Stimulated activated CD8-positive, alpha-beta memory T cell treated with anti-CD3 and anti-CD28 coated beads, Interleukin-12 subunit alpha, Interleukin-12 subunit beta, amount 100 ng/mL, for 4 hours (primary cell): Measurements from ENCODE around the gene RNF112.
A peak's percentile ranks its signal among the peaks of the same experiment; 100 is the strongest.

ENCODE experiments used
- DNase-seq: peaks from one replicate; pipeline ENCODE4 v3.0.0-alpha.2; 2020; ENCODE audit warnings: low read depth

RNF112 gene

DNA sequence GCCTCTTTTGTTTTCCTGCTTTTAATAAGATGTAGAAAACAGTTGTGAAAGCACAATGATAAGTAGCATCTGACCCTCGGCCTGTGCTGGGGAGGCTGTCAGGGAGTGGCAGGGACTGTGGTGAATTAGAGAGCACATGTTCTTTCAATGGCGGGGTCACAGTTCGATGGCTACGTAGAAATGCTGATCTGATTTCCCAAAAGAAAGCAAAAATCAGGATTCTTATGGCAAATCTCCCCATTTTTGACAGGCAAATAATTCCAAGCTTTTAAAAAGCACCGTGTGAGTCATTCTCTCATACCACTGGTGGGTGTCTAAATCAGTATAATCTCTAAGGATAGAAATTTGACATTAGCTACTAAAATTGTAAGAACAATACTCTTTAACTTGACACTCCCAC lies 36.9 kb upstream of the RNF112 start:
- no peak for DNase-seq

GRCh38 chr17:19375732-19376131 lies 35.3 kb upstream of the RNF112 start:
- DNase-seq = no peak

DNA sequence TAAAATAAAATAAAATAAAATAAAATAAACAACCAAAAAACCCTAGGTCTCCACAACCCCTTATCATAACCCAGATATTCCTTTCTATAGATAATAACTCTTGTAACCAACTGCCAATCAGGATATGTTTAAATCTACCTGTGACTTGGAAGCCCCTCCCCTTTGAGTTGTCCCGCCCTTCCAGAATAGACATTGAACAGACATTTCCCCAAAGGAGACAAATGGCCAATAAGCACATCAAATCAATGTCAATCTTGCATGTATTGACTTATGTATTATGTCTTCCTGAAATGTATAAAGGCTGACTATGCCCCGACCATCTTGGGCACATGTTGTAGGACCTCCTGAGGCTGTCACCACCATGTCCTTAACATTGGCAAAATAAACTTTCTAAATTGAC lies 34.2 kb upstream of the RNF112 start:
- no peak for DNase-seq

- DNase-seq = peak; percentile 88
Observed at GRCh38 chr17:19377602-19378415, 33.2 kb upstream of the RNF112 start.

DNA sequence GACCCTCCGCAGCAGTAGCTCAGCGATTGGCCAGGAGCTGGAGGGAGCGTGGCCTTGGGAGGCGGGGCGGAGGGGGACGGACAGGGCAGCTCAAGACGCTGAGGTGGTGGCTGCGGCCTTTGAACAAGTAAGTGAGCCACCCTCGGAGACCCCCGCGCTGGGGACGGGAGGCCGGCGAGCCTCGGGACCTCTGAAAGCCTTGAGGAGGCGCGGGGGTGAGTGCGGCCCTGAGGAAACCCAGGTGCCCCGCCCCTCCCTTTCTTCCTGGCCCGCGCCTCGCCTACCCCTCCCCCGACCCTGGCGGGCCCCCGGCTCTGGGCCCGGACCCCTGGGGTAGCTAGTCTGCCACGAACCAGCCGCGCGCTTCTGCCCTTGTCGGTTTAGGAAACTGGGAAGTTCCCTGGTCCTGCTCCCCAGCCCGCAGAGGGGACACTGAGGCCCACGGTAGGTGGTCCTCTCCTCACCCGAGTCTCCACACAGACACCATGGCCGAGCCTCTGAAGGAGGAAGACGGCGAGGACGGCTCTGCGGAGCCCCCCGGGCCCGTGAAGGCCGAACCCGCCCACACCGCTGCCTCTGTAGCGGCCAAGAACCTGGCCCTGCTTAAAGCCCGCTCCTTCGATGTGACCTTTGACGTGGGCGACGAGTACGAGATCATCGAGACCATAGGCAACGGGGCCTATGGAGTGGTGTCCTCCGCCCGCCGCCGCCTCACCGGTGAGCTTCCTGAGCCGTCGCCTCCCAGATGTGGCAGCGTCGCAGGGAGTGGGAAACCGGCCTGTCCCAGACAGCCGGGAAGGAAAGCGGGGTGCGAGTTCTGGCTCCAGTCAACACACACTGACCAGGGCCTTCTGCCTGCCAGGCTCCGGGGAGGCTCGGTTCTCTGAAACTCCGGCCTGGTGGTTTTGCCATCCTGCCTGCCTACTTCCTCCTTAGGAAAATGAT lies 32.3 kb upstream of the RNF112 start, which contains the start of gene MAPK7:
Gene MAPK7, plus strand, starts transcription at position 83 of the 945 bp plus-strand sequence. Its CDS starts 403 bp downstream, at position 486.
- no peak for DNase-seq

GRCh38 chr17:19379361-19380065 lies 31.5 kb upstream of the RNF112 start:
- DNase-seq = no peak

- DNase-seq = no peak
Observed at GRCh38 chr17:19380481-19381301, 30.3 kb upstream of the RNF112 start.

GRCh38 chr17:19381361-19381740 lies 29.7 kb upstream of the RNF112 start:
- DNase-seq = no peak

GRCh38 chr17:19381741-19382444 lies 29.1 kb upstream of the RNF112 start:
- DNase-seq = no peak

DNA sequence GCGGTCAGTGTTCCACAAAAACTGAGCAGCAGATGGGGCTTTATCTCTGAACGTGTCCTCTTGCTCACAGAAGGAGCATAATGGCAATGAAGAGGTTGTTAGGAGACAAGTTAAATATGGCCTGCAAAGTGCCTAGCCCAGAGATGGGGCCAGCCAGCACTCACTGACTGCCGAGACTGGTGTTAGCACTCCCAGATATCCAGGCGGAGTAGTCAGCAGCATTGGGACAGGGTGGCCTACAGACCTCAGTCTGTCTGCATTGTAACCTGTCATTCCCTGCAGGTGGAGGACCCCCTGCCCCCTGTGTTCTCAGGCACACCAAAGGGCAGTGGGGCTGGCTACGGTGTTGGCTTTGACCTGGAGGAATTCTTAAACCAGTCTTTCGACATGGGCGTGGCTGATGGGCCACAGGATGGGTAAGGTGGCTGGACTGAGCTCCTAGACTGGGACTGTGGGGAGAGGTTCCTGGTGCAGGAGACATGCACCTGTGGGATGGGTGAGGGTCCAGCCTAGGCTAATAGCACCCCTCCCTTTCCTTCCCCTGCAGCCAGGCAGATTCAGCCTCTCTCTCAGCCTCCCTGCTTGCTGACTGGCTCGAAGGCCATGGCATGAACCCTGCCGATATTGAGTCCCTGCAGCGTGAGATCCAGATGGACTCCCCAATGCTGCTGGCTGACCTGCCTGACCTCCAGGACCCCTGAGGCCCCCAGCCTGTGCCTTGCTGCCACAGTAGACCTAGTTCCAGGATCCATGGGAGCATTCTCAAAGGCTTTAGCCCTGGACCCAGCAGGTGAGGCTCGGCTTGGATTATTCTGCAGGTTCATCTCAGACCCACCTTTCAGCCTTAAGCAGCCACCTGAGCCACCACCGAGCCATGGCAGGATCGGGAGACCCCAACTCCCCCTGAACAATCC lies 28.2 kb upstream of the RNF112 start:
- DNase-seq = no peak

GRCh38 chr17:19383681-19384470 lies 27.2 kb upstream of the RNF112 start:
- DNase-seq = no peak

DNA sequence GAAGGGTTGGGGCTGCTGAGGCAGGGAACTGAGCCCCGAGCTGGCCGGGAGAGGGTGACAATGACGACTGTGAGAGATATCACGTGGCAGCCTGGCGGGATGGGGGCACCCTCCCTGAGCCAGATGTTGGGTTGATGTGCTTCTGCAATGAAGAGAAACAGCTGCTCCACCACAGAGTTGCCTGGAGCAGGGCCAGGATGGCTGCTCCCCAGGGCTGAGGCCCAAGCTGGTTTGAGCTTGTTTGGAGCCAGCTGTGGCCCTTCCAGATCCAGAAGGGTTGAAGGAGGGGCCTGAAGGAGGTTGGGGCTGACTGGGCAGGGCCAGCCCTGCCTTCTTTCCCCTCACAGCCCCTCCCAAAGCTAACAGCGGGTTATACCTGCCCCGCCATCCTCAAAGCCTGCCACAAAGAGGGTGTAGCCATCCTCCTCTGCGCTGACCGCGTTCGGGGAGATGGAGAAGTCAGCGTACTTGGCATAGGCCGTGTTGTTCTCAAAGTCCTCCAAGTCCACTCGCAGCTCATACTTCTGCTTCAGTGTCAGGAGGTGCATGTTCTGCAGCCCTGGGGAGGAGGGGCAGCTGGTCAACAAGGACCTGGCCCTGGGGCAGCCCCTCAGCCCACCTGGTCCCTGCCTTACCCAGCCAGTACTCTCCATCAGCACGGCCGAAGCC lies 26.2 kb upstream of the RNF112 start:
- DNase-seq = no peak

- no peak for DNase-seq
Observed at GRCh38 chr17:19385521-19385983, 25.5 kb upstream of the RNF112 start.

GRCh38 chr17:19386051-19386929 lies 24.7 kb upstream of the RNF112 start:
- no peak for DNase-seq

DNA sequence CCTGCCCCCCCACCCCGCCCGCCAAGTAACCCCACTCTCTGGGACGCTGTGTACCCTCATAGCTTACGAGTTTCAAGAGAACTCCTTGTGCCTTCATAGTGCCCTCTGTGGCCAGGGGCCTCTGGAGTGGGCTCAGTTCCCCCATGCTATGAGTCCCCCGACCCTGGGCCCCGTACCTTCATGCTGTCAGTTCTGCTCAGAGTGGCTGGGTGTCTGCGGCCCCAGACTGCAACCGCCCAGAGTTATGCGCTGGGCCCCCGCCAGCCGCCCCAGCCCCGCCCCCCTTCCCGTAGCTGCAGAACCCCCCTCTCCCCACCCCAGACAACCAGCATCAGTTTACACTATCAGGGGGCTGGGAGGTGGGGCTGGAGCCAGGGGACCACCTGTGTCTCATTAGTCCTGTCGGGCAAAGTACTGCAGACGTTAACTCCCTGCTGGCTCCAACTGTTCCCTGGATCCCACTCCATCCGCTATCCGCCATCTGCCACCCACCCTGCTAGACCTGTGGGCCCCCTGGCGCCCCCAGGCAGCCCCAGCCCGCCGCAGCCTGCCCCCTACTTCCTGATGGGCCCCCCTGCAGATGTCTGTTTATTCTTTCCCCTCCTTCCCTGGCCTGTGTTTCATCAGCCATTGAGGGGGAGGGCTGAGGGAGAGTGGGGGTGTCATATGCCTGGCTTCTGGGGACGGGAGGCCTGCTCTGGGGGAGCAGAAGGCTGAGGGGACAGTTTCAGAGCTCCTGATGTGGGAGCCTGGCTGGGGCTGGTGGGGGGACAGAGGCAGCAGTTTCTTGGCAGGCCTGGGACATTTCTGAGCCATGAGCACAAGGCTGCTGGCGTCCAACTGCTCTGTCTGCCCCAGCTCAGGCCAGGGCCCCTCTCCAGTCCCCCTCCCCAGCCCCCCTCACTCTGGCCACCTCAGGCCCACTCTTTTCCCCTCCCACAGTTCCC lies 23.8 kb upstream of the RNF112 start, which contains the start of gene MFAP4:
Gene MFAP4, minus strand, starts transcription at position 217 of the 947 bp plus-strand sequence. Its CDS starts 35 bp downstream, at position 182.
- DNase-seq = no peak
